NCI-H2171 (cell line): Measurements from ENCODE around the gene MERTK.
A peak's percentile ranks its signal among the peaks of the same experiment; 100 is the strongest.
"Not testable (repeated sequence)": the region's sequence is repeated elsewhere in the genome, so short reads cannot be mapped to it uniquely, and the experiment has no call there.

Experiments used
- DNase-seq: peaks from one replicate; lab custom pipeline; 2025; lab: John Stamatoyannopoulos, UW

MERTK gene

DNA sequence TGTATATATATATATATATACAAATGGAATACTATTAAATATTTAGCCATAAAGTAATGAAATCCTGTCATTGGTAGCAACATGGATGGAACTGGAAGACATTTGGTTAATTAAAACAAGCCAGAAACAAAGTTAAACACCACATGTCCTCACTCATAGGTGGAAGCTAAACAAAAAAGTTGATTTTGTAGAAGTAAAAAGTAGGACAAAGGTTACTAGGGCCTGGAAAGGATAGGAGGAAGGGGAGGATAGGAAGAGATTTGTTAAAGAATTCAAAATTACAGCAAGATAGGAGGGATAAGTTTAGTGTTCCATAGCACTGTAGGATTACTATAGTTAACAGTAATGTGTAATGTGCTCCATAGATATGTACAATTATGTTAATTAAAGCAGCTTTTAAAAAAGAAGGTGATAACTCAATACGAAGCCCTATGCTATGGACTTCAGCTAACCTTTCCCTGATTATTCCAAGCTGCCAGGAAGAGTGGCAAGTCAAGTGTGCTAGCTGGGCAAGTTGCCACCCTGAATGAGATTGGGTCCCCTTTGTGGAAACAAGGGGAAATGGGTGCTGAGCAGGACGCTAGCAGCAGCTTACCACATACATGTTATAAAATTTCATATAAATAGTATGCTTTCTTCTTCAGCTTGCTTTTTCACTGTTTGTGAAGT lies 12.3 kb downstream of the MERTK start:
- DNase-seq = no peak

DNA sequence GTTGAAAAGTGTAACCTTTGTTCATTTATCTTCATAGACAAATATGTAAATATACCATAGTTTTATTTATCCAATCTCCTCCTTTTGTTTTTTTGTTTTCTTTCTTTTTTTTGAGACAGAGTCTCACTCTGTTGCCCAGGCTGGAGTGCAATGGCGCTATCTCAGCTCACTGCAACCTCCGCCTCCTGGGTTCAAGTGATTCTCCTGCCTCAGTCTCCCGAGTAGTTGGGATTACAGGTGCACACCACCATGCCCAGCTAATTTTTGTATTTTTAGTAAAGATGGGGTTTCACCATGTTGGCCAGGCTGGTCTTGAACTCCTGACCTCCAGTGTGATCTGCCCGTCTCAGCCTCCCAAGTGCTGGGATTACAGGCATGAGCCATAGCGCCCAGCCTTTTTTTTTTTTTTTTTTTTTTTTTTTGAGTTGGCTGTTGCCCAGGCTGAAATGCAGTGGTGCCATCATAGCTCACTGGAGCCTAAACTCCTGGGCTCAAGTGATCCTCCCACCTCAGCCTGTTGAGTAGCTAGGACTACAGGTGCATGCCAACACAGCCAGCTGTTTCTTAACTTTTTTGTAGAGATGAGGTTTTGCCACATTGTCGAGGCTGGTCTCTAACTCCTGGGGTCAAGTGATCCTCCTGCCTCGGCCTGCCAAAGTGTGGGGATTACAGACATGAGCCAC lies 13.0 kb downstream of the MERTK start:
- not testable (repeated sequence) for DNase-seq

DNA sequence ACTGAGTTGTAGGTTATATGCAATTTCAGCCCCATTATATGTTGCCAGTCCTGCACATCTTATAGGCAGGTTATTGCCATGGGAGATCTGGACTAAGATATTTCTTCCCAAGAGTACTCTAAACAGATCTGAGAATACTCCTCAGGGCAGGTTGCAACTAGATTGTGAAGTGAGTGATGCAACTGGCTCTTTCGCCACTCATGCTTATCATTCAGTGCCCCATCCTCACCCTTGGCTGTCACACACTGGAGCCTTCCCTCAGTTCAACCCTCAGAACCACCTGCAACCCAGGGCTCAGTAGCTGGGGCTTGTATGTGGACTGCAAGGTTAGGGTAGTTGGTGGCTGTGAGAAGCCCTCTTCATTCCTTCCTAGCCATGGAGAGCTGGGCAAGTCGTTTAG lies 14.1 kb downstream of the MERTK start:
- no peak for DNase-seq

DNA sequence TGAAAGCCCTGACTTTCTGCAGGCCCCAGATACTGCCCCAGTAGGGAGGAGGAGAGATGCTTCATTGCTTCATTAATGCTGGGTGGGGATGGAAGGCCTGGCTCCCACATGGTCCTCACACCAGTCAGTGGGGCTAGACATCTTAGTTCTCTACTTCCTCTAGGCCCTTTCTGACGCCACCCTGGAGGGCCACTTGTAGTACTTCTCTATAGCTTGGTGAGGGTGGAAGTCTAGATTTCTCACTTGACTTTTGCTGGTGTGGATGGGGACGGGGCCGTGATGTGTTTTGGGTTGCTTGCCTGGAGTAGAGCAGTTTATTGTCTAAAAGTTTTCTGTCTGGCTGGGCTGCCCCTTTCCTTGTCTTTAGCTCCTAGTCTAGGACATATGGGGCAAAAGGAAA lies 18.7 kb downstream of the MERTK start:
- no peak for DNase-seq

DNA sequence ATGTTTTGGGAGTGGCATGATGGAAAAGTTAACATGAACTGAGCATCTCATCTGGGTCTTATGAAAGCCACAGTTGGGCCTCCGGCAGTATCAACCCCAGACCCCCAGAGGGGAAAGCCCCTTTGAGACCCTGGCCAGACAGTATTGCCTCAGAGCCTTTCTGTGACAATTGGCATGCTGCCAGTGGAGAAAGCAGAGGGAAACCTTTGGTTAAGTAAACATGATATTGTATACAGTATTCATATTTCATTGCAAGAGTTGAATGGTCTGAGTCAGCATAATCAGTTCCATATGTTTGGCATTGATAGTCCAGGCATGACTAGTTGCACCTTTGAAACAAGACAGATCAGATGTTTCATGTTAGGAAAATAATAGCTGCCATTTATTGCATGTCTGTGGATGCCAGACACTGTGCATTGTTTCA lies 20.0 kb downstream of the MERTK start:
- peak; percentile 29 for DNase-seq

DNA sequence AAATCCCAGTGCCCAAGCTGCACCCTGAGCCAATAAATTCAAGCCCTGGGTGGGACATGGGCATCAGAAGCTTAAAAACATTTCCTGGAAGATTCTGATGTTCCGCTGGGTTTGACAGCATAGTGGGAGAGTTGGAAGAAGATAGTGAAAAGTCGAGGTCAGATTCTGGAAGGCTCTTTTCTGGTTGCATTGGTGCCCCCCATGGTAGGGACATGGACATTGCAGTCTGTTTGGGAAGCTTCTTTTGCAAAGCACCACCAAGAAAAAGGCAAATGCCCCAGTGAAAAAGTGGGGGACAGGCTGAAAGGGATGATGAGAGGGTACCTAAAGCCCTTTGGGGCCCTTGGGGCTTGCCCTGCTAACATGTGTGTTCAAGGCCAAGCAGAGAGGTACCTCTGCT lies 21.0 kb downstream of the MERTK start:
- DNase-seq = no peak

DNA sequence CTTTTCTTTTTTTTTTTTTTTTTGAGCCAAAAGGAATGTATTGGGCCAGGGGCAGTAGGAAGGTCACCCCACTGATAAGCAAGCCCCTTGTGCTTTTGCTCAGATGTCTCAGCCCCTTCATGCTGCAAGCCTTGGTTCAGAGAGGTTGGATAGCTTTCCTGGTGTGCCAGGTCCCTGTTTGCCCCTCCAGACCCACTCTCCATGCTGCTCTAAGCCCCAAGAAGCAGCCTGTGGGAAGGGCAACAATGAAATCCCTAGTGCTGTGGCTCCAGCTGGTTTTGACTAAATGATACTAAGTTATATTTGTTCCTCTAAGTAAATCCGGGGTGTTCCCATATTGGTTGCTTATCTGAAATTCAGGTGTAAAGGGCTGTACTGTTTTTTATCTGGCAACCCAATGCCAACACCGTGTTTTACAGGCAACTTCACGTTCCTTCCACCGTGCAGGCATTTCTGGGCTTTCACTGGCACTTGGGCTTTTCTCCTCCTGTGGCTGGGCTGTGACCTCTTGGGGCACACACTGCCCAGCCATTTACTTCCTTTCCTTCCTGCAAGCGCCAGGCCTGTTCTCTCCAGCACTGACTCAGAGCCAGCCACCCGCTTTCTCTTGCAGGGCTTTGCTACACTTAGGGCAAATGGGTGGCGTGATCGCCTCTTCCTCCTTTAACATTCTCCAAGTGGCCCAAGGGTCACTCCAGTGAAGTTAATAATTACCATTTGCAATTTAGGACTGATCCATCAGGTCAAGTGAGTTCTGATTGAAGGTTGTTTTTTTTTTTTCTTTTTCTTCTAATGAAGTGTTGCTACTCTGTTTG lies 21.6 kb downstream of the MERTK start:
- no peak for DNase-seq

DNA sequence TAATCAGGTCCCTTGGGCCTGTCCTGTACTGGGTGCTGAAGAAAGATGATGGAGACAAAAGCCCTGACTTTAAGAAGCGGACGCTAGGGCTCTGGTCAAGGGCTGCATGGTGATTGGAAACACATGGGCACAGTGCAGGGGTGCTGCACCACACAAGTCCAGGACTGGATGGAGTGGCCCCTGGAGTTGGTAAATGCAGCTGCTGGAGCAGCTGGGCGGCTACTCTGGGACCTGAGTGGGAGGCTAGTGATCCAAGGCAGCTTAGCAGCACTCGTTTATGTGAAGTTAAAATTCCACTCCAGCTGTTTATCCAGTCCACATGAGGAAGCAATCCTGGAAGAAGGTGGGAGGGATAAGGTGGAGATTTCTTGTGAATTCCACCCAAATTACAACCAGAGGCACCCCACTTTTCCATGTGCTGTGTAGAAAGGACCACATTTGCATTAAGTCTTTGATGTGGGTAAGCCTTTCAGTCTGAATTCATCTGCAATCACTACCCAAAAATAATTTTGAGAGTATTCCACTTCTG lies 24.9 kb downstream of the MERTK start:
- DNase-seq = no peak

DNA sequence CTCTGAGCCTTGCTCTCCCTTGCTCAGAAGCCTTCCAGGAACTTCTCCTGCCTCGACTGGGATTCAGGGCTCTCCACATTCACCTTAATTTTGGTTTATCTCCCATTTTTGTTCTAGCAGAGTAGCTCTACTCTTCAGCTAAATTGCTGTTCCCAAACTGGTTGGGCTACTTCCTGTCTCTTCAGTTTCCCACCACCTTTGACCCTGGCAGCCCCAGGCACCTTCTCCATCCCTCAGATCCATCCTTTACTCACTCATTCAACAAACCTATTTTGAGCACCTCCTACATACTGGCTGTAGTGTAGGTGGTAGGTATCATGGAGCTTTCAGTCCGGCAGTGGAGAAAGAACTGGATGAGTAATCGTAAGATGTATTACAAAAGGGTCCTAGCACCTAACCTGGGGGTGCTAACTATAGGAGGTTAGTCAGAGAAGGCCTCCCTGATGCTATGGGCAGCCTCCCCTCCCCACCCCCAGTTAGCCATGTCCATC lies 26.3 kb downstream of the MERTK start:
- no peak for DNase-seq

DNA sequence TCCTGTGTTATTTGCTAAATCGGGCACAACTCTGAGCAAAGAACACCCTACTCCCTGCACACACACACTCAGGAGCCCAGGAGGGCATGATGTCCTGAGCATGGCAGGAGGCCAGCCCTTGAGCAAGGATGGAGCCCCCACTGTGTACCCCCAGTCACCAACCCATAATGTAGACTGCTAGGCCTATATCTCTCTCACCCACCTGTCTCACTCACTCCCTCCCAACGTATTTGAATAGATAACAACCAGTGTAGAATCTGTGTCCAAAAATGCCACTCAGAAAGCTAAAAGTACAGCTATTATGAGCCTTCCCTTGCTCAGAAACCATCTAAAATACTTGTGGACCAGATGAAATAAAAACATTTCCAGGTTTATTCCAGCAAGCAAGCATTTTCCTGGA lies 29.3 kb downstream of the MERTK start:
- DNase-seq = no peak

DNA sequence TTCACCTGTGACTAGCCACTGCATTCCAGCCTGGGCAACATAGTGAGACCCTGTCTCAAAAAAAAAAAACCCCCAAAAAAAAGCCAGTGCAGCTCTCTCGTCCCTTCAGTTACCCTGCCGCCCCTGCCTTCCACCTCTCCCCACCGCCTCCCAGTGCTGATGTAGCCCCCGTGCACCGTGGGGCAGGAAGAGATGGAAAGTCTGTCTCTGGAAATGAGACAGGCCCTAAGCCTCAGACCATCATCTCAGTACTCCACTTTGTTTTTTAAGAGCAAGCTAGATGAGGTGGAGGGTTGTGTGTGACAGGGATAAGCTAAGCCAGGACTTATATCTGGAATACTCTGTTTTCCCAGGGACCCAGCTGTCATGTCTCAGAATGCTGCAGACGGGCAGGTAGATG lies 32.0 kb downstream of the MERTK start:
- no peak for DNase-seq

DNA sequence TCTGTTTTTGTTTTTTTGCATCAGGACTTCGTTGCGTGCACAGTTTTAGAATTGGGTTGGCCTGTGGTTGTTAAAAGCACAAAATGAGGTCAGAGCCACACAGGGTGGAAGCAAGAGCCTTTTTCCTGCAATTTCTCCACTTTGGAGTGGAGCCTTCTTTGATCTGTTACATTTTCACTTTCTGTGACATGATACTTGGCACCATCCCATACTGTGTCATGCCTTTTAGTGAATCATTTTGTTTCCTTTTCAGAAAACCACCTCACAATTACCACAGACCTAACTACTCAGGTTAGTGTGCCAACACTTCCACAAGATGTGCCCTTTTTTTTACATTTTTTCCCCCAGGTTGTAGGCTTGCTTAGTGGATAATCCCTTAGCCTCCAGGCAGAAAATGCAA lies 32.5 kb downstream of the MERTK start:
- DNase-seq = no peak

DNA sequence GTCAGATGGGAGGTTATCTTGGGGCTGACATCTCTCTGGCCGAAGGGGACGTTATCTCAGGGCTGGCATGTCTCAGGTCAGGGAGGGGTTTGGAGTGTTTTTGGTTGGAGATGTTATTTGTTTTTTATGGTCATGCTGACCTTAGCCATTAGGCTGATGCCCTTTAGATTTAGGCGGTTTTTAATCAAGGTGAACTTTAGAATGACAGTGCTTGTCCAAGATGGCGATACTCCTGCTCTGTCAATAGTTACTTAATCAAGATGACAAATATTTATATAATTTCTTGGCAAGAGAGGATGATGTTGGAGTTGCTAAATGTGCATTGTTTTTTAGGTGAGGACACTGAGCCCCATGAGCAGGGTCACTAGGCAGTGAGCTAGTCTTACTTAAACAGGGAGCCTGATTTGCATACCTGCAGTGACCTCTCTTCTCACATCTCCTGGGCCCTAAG lies 34.5 kb downstream of the MERTK start:
- no peak for DNase-seq

DNA sequence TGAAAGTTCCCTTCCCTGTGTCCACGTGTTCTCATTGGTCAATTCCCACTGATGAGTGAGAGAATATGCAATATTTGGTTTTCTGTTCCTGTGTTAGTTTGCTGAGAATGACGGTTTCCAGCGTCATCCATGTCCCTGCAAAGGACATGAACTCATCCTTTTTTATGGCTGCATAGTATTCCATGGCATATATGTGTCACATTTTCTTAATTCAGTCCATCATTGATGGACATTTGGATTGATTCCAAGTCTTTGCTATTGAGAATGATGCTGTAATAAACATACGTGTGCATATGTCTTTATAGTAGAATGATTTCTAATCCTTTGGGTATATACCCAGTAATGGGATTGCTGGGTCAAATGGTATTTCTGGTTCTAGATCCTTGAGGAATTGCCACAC lies 35.5 kb downstream of the MERTK start:
- not testable (repeated sequence) for DNase-seq

DNA sequence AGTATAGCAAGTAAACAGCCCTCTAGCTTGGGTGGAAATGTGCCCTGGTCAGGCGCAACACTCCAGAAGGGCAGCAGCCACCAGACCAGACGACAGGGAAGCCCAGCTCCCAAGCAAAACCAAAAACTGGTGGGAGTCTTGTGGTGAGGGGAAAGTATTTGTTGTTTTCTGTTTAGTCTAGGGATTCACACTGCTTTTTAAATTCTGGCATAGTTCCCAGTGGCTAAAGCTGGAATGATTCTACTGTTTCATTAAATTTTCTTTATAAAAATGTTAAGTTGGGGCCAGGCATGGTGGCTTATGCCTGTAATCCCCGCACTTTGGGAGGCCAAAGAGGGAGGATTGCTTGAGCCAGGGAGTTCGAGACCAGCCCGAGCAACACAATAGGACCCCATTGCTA lies 38.5 kb downstream of the MERTK start:
- DNase-seq = no peak

DNA sequence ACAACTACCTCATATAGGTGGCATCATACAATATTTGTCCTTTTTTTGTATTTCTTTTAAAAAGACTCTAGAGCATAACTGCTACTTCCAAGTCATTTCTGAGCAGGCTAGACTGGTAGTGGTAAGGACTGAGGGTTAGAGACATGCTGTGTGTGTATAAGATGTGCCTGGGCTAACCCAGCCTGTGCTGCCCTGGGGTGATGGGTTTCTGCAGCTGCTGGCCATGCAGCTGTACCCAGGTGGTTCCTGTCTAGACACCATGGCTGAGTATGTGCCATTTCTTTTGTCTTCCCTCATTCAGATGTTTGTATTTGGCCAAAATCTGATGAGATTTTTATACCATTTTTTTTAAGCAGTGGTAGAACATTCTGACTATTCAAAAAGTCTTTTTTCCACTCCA lies 40.0 kb downstream of the MERTK start:
- no peak for DNase-seq

DNA sequence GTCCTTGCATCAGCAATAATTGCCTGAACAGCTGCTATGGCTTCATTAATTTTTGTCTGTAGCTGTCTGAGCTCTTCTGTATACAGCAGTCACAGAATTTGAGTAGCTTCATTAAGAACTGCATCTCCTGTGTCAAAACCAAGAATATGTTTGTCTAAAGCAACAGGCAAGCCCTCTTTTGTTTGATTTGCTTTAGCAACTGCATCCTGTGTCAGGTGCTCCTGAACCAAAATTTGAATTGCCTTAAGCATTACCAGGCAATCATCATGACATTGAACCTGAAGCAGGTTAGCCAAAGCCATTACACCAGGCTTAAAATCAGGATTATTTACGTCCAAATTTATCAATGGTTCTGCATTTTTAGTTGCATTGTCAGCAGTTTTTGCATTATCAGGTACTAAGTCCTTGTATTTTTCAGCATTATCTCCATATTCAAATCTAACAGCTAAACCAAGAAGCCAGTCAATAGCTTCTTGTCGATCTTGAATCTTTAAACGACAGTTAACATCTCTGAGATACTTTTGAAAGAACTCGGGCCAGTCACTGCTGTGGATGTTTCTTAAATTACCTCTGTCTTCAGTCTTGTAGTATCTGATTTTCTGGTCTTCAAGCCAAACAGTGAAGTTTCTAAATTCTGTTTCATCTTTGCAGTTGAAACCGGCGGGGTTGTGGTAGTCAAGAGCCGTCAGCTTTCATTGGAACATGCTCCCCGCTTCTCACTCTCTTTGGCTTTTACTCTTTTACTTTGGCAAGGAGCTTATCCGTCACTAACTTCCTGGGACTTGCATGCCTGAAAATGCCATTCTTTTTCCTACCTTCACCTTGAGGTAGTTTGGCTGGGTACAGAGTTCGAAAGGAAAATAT lies 42.2 kb downstream of the MERTK start:
- no peak for DNase-seq

DNA sequence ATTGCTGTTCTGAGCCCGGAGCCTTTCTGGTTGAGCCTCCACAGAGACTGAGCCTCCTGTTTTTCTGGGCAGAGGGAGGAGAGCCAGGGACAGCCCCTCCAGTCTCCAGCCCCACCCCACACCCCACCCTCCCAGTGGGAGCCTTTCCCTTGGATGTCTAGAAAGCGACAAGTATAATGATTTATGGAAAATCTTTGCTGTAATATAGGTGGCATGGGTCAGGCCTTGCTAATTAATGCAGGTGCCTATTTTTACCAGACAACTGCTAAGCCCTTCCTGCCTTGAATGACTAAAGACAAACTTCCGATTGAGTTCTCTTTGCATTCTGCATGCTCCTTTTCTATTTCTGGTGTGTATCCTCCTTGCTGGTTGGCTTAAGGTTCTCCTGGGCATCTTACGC lies 43.1 kb downstream of the MERTK start:
- no peak for DNase-seq

DNA sequence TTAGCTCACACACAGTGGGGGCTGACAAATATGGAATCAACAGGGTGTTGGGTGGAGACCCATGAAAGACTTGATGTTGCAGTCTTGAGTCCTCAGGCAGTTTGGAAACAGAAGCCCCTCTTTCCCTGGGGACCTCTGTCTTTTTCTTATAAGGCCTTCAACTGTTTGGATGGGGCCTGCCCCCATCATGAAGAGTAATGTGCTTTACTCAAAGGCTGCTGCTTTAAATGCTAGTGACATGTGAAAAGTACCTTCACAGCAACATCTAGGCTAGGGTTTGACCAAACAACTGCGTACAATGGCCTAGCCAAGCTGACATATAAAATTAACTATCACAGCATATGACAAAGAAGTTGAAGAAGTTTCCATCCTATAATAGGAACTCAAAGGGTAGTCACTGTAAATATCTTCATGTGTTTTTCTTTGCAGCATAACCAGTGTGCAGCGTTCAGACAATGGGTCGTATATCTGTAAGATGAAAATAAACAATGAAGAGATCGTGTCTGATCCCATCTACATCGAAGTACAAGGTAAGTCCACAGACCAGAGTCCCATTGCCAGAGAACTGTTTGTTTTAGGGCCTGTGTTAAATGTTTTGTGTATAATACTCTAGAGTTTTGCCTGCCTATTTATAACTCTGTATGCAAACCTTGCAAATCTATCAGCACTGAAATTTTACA lies 46.3 kb downstream of the MERTK start:
- no peak for DNase-seq

DNA sequence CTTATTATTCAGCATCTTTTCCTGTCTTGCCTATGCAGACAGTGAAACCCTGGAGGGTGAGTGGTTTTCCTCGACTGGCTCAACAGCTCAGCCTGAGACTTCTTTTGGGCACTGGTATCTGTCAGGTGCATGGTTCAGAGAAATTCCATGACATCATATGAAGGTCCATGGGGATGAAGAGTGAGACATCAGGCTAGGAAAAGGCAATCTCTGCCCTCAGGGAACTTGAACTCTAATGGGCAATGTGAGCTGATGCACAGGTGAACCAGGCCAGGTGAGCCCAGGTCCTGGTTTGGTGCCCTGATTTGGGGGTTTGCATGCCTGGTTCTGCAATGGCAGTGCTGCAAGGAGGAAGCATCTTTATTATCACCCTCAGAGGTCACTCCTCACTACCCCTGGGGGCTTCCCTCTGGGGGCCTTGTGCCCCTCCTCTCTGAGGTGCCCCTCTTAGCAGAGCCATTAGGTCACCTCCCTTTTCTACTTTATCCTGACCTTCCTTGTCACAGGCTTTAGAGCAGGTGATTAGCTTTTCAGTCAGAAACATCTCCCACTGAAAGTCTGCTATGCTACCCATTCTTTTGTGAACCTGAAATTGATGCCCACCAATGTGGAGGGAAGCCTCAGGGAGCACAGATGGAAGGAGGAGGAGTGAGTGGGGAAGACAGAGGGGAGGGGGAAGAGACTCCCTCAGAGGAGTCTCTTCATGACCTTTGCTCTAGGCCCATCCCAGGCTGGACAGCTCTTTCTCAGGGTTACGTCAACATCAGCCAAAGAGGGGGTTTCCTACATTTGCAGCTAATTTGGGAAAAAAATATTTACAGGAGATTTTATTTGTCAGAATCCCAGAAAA lies 47.3 kb downstream of the MERTK start:
- DNase-seq = no peak
